SIG-M5 treated with dmso at 0.1 percent for 504 hours (cell line): Measurements from ENCODE around the gene ARHGAP27.
A peak's percentile ranks its signal among the peaks of the same experiment; 100 is the strongest.
"Not testable (repeated sequence)": the region's sequence is repeated elsewhere in the genome, so short reads cannot be mapped to it uniquely, and the experiment has no call there.

Experiments used
- DNase-seq: peaks from one replicate; lab custom pipeline; 2025; ENCODE audit not compliant: unreplicated experiment; lab: John Stamatoyannopoulos, UW

The ARHGAP27 gene

GRCh38 chr17:45364531-45365390 is 67.9 kb downstream of the ARHGAP27 start:
- no peak for DNase-seq

- DNase-seq: no peak
Observed at GRCh38 chr17:45363498-45363897, 69.2 kb downstream of the ARHGAP27 start.

DNA sequence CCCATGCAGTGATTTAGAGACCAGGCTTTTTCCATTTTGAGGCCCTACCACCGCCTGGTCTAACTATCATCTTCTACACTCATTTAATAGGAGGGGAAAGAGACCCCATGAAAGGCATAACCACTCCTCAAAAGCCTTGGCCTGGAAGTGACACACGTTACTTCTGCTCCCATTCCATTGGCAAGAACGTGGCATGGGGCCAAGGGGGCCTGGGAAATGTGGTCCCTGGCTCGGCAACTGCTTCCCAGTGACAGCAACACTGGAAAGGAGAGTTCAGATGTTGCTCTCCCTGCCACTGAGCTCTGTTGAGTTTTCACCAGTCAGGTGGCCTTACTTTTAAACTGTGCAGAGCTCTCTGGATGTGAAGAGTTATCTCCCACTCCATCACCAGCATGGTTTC is 70.7 kb downstream of the ARHGAP27 start:
- DNase-seq: no peak

DNA sequence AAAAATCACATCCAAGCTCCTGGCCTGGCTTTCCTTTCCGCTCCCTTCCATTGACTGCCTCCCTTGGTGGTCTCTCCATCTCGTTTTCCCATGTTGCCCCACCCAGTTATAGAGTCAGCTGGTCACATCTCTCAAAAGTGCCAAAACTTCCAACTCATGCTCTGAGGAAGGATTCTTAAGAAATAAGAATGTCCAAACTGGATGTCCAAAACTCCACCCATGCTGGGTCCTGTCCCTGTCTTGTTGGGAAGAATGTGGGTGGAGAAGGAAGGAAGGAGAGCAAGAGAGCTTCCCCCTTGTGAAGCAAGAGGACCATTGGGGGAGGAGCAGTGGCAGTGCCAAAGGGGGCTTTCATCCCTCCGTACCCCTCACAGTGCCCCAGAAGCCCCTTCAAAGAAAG is 71.2 kb downstream of the ARHGAP27 start:
- DNase-seq: no peak

DNA sequence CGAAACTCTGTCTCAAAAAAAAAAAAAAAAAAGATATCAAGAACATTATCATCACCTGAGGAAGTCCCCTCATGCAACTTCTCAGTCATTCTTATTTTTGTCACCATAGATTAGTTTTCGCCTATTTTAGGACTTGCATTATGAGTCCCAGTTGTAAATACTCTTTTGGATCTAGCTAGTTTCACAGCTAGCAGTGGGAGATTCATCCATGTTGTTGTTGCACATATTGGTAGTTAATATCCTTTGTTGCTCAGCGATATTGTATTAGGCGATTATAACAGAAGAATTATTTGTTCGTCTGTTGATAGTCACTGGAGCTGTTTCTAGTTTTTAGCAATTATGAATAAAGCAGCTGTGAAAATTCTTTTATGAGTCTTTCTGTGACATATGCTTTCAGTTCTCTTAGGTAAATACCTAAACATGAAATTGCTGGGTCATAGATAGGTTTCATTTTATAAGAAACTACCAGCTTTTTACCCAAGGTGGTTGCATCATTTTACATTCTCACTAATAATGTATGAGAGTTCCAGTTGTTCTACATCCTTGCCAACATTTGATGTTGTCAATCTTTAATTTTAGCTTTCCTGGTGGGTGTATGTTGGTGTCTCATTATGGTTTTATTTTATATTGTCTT is 75.2 kb downstream of the ARHGAP27 start:
- no peak for DNase-seq

GRCh38 chr17:45355087-45355486 is 77.6 kb downstream of the ARHGAP27 start:
- peak; percentile 23 for DNase-seq

DNA sequence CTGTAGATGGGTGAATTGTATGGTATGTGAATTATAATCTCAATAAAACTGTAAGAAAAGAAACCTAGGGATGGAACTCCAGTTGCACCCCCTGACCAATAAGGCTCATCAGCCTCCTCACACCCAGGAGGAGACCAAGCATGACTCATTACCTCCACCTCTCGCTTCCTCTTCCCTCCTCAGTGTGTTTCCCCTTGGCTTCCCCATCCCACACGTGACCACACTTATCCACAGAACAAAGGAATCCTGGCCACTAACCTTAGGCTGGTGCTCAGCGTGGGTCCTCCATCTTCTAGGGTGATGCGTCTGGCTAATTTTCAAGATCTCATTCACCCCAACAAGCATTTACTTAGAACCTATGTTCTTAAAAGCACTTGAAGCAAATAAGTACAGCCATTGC is 79.6 kb downstream of the ARHGAP27 start:
- DNase-seq: peak; percentile 71

DNA sequence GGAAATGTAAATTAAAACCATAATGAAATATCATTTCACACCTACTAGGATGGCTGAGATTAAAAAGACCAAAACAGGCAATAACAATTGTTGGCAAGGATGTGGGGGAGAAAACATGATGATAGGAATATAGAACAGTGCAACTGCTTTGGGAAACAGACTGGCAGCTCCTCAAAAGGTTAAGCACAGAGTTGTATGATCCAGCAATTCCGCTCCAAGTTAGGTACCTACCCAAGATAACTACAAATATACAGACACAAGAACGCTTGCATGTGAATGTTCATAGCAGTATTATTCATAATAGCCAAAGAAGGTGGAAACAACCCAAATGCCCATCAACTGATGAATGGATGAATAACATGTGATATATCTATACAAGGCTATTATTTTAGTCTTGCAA is 80.8 kb downstream of the ARHGAP27 start:
- no peak for DNase-seq

DNA sequence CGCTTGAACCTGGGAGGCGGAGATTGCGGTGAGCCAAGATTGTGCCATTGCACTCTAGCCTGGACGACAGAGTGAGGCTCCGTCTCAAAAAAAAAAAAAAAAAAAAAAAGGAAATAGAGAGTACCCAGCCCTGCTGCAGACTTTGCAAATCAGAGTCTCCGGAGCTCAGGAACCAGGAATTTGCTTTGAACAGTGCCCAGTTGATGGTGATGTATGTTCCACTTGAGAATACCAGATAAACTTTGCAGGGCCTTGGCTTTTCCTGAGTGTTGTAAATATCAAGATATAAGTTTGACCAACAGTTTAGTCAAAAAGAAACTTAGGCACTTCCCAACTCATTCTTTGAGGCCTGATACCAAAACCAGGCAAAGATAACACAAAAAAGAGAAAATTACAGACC is 85.2 kb downstream of the ARHGAP27 start:
- no peak for DNase-seq

GRCh38 chr17:45346216-45347015 is 86.3 kb downstream of the ARHGAP27 start:
- no peak for DNase-seq

- DNase-seq: no peak
Observed at GRCh38 chr17:45345554-45346215, 87.0 kb downstream of the ARHGAP27 start.

DNA sequence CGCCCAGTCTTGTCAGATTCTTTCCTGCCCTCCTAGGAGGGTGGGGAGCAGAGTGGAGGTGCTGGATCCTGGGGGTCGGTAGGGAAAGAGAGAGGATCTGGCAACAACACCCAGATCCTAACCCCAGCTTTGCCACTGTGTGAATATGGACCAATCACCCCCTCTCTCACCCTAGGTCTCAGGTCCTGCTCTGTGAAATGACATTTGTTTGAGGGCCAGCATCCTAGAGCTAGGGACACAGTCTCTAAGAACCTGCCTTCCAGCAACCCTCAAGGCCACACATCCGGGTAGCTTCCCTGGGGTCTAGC is 87.5 kb downstream of the ARHGAP27 start:
- no peak for DNase-seq

GRCh38 chr17:45343967-45344664 is 88.6 kb downstream of the ARHGAP27 start:
- not testable (repeated sequence) for DNase-seq
